Body of pancreas (tissue), 4 donors: ENCODE results near the gene TMEM40.

Experiments
- CTCF ChIP-seq, 7 experiments: fragments of 450-650 bp in 4 of 7; fragments of 200-600 bp in 3 of 7; sonication (generic) in 3 of 7; IDR thresholded peaks; one replicate each; pipeline ENCODE4 v1.5.1; 2016 to 2019; ENCODE audit warnings: antibody characterized with exemption in 7 of 7
- POLR2A ChIP-seq, 3 donors: fragments of 450-650 bp; IDR thresholded peaks; one replicate each; pipeline ENCODE4 v1.6.1; 2016; ENCODE audit warnings: antibody characterized with exemption in 3 of 3, mild to moderate bottlenecking in 2 of 3

GRCh38 chr3:12768579-12769527 is 9.8 kb upstream of the TMEM40 start:
- no peak for TF ChIP-seq CTCF (IDR thresholded peaks at IDR 0.05)
- TF ChIP-seq POLR2A (IDR thresholded peaks at IDR 0.05), result no peak
